Esophagus squamous epithelium (tissue), 5 donors: Measurements from ENCODE around the gene CD96. TPM values are rescaled to one million over a fixed set of nuclear protein-coding genes. Genes with fewer than 3 reads are reported as not detected.

Source experiments
- DNase-seq: peaks from one replicate; lab custom pipeline; 2025; lab: John Stamatoyannopoulos, UW
- H3K27ac ChIP-seq, 4 donors: fragments of 200-600 bp; sonication (generic); one replicate each; pipeline ENCODE4 v1.5.1; 2016 to 2019; ENCODE audit warnings: mild to moderate bottlenecking in 1 of 4
- H3K27me3 ChIP-seq, 4 donors: fragments of 200-600 bp; sonication (generic); 1 replicate in 3 of 4; 2 replicates in 1 of 4; pipeline versions ENCODE4 v1.5.1 to v1.6.0; 2017 to 2021; ENCODE audit warnings: antibody characterized with exemption in 1 of 4
- H3K36me3 ChIP-seq, 3 donors: fragments of 200-600 bp; sonication (generic); one replicate each; pipeline ENCODE4 v1.5.1; 2016 to 2019
- H3K4me1 ChIP-seq, 3 donors: fragments of 200-600 bp; sonication (generic); one replicate each; pipeline ENCODE4 v1.5.1; 2017 to 2019
- H3K4me3 ChIP-seq, 4 donors: fragments of 200-600 bp; sonication (generic); 1 replicate in 3 of 4; 2 replicates in 1 of 4; pipeline ENCODE4 v1.5.1; 2016 to 2019; ENCODE audit warnings: mild to moderate bottlenecking in 2 of 4, moderate library complexity in 1 of 4
- H3K9me3 ChIP-seq, 3 donors: fragments of 200-600 bp; sonication (generic); one replicate each; pipeline ENCODE4 v1.5.1; 2016 to 2019
- CTCF ChIP-seq, 6 experiments: fragments of 450-650 bp in 4 of 6; fragments of 200-600 bp in 2 of 6; sonication (generic) in 2 of 6; IDR thresholded peaks; one replicate each; pipeline ENCODE4 v1.5.1; 2016 to 2019; ENCODE audit warnings: antibody characterized with exemption in 6 of 6, mild to moderate bottlenecking in 4 of 6, moderate library complexity in 4 of 6
- POLR2A ChIP-seq, 4 donors: fragments of 450-650 bp; IDR thresholded peaks; one replicate each; pipeline ENCODE4 v1.6.1; 2017; ENCODE audit warnings: antibody characterized with exemption in 4 of 4, mild to moderate bottlenecking in 4 of 4, moderate library complexity in 3 of 4
- WGBS, 2 donors: methylation state at CpG; one replicate each; pipeline ENCODE4 v1.1.5; 2018; 5-methylcytosine and 5-hydroxymethylcytosine counted together
- intact Hi-C: fragments of 100-400 bp; cut with DNase I; formaldehyde crosslinking; loops from one replicate; pipeline ENCODE4 v1.15.0; 2022
- total RNA-seq, 4 donors: library from RNA; depleted of rRNA; stranded (reverse); fragments of >200 nt; gene quantifications; one replicate each; pipeline ENCODE4 v1.1.0, GENCODE V29; 2016
- donor health status: DM: yes; HTN: yes; CAD: no.

The CD96 gene
- total RNA-seq, 4 donors from 2014 or later: 2.4 to 6.9 (median 2.9) TPM

- TF ChIP-seq POLR2A (IDR thresholded peaks at IDR 0.05) (no peak), CTCF (IDR thresholded peaks at IDR 0.05) (no peak)
Observed at GRCh38 chr3:111648991-111649579, 107.1 kb downstream of the CD96 start.

GRCh38 chr3:111650378-111651275 lies 108.6 kb downstream of the CD96 start:
- DNase-seq: no peak
- H3K4me3 ChIP-seq: no peak overlapping the region
- 26 to 44% methylated on average over 3 to 4 of the region's 4 CpGs for WGBS, 2 donors
- H3K4me1 ChIP-seq: peaks cover 0 to 9% (median 0%) of the 10 kb centered on the region in 3 donors
- intact Hi-C loops: no loop called here
- H3K27ac ChIP-seq: no peak overlapping the region
- no peak for TF ChIP-seq CTCF (IDR thresholded peaks at IDR 0.05)
- TF ChIP-seq POLR2A (IDR thresholded peaks at IDR 0.05): no peak
- H3K27me3 ChIP-seq: peaks cover 0 to 10% (median 0%) of the 10 kb centered on the region in 4 donors
- no peaks in the 10 kb centered on the region for H3K9me3 ChIP-seq
- H3K36me3 ChIP-seq: no peaks in the 10 kb centered on the region

More at GRCh38 chr3:111648991-111649579, 107.1 kb downstream of the CD96 start:
- 49 to 57% methylated on average over 3 of the region's 3 CpGs for WGBS, 2 donors
- intact Hi-C loops: no loop called here
- Histone ChIP-seq H3K4me1 (peaks cover 0 to 9% (median 0%) of the 10 kb centered on the region in 3 donors), H3K27ac (no peak overlapping the region), H3K4me3 (no peak overlapping the region), H3K36me3 (no peaks in the 10 kb centered on the region), H3K27me3 (peaks cover 0 to under 1% (median 0%) of the 10 kb centered on the region in 4 donors), H3K9me3 (no peaks in the 10 kb centered on the region)
- no peak for DNase-seq

GRCh38 chr3:111652492-111653180 lies 110.6 kb downstream of the CD96 start:
- no peak overlapping the region for H3K4me3 ChIP-seq
- intact Hi-C loops: no loop called here
- TF ChIP-seq POLR2A (IDR thresholded peaks at IDR 0.05): no peak
- no peak for TF ChIP-seq CTCF (IDR thresholded peaks at IDR 0.05)
- H3K27me3 ChIP-seq: peaks cover 0 to 18% (median 0%) of the 10 kb centered on the region in 4 donors
- H3K36me3 ChIP-seq: no peaks in the 10 kb centered on the region
- peaks cover 0 to 9% (median 0%) of the 10 kb centered on the region in 3 donors for H3K4me1 ChIP-seq
- no peak for DNase-seq
- no peak overlapping the region for H3K27ac ChIP-seq
- no peaks in the 10 kb centered on the region for H3K9me3 ChIP-seq
- 70 to 78% methylated on average over 6 of the region's 6 CpGs for WGBS, 2 donors

- Histone ChIP-seq H3K4me3 (no peak overlapping the region), H3K4me1 (peaks cover 0 to 9% (median 0%) of the 10 kb centered on the region in 3 donors), H3K9me3 (no peaks in the 10 kb centered on the region), H3K27ac (no peak overlapping the region), H3K27me3 (peaks cover 0 to 21% (median 0%) of the 10 kb centered on the region in 4 donors), H3K36me3 (no peaks in the 10 kb centered on the region)
- 94 to 97% methylated on average over 2 of the region's 2 CpGs for WGBS, 2 donors
- no peak for TF ChIP-seq POLR2A (IDR thresholded peaks at IDR 0.05)
- TF ChIP-seq CTCF (IDR thresholded peaks at IDR 0.05): no peak
- DNase-seq: no peak
- intact Hi-C loops: no loop called here
Observed at GRCh38 chr3:111653766-111654165, 111.8 kb downstream of the CD96 start.
